SU-DHL-6 (cell line): ENCODE results near the gene BRD4.

ENCODE experiments used
- CTCF ChIP-seq: fragments of 200-600 bp; sonication (generic); IDR thresholded peaks from one replicate; pipeline ENCODE4 v1.5.1; 2017; ENCODE audit warnings: antibody characterized with exemption, mild to moderate bottlenecking, low read length, moderate library complexity; ENCODE audit not compliant: insufficient read depth, poor library complexity, severe bottlenecking
- EZH2phosphoT487 ChIP-seq: fragments of 200-600 bp; sonication (generic), shearing (Covaris generic); conservative IDR thresholded peaks from 2 replicates; pipeline ENCODE4 v1.6.1; 2018; ENCODE audit warnings: mild to moderate bottlenecking, antibody characterized with exemption, low read length, moderate library complexity, mixed read lengths

- TF ChIP-seq CTCF (no peak), EZH2phosphoT487 (no peak)
These were observed 1.4 kb downstream of the BRD4 start for GRCh38 chr19:15330801-15331418.
